Activated CD8-positive, alpha-beta memory T cell treated with anti-CD3 and anti-CD28 coated beads, Interleukin-2, amount 50 U/mL, for 1 hour (primary cell): ENCODE measurements around the gene RBM33.

ENCODE experiments used
- DNase-seq: peaks from one replicate; pipeline ENCODE4 v3.0.0-alpha.2; 2020; ENCODE audit errors: extremely low read depth

RBM33 gene

DNA sequence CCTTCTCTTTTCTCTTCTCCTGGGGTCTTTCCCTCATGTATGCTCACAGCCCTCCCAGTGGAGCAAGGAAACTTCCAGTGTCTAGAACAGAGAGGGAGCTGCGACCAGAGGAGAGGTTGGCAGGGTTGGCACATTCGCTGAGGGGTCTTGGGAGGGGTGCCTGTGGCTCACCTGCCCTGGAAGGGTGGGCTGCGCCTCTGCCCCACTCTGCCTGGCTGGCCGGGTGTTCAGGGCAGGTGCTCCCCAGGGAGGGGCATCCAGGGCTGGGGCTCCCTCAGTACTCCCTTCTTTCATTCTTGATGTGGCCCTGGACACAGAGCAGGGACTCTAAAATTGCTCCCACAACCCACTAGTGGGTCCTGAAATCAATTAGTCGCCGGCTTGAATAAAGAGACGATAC lies 150.9 kb downstream of the RBM33 start:
- no peak for DNase-seq

GRCh38 chr7:155795951-155796350 lies 151.5 kb downstream of the RBM33 start:
- no peak for DNase-seq

GRCh38 chr7:155796381-155797261 lies 152.2 kb downstream of the RBM33 start:
- no peak for DNase-seq

GRCh38 chr7:155797262-155798250 lies 153.1 kb downstream of the RBM33 start:
- DNase-seq = no peak

- DNase-seq = no peak
These were observed 154.4 kb downstream of the RBM33 start for GRCh38 chr7:155798673-155799439.

- DNase-seq = no peak
These were observed 155.1 kb downstream of the RBM33 start for GRCh38 chr7:155799514-155799913.

DNA sequence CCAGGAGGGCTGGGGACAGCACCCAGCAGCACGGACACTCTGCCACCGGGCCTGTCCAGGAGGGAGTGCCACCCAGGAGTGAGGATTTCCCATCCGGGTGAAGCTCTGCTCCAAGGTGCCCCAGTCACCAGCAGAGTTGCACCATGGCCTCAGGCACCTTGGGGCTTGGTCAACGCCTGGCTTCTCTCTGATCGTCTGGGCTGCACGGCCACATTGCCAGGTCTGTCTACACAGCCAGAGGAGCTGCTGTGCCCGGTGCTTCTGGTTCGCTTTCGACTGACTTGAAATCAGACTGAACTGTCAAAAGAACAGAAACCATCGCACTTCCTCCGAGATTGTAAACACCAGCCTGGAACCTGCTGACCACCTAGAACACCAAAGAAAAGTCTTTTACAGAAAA lies 155.8 kb downstream of the RBM33 start:
- DNase-seq = no peak

DNA sequence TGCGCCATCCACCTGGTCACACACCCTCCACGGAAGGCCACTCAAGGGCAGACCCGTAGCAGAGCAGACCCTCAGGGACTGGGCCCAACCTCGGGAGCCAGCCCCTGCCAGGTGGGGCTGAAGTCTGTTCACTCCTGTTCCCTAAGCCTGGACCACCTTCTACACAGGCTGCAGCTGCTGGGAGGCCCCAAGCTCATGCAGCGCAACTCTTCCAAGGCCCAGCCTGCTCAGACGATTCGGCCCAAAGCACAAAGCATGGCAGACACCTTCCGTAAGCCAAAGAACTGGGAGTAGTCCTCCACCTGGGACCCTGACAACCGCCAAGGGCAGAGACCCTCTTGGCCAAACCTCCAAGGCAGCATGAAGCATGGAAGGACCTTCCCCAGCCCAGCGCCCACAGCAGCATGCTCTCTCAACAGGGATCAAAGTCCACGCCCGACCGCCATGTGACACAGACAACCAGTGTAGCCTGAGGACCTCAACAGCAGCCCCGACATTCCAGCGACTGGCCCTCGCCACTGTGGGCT lies 156.3 kb downstream of the RBM33 start:
- no peak for DNase-seq

DNA sequence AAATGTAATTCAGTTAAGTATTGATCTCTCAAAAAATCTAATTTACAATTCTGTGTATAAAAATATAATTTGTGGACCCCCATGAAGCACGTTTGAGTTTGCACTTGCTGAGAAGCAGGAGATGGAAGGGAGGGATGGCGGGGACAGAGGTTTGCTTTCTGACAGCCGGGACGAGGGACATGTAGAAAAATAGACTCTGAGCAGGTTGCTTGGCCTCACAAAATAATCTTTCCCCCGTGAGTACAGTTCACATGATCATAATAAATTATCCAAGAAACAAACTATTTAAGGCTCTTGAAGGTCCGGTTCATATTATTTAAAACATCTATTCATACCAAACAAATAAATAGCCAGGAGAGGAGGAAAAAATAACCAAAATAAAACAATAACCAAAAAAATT lies 157.8 kb downstream of the RBM33 start:
- no peak for DNase-seq

DNA sequence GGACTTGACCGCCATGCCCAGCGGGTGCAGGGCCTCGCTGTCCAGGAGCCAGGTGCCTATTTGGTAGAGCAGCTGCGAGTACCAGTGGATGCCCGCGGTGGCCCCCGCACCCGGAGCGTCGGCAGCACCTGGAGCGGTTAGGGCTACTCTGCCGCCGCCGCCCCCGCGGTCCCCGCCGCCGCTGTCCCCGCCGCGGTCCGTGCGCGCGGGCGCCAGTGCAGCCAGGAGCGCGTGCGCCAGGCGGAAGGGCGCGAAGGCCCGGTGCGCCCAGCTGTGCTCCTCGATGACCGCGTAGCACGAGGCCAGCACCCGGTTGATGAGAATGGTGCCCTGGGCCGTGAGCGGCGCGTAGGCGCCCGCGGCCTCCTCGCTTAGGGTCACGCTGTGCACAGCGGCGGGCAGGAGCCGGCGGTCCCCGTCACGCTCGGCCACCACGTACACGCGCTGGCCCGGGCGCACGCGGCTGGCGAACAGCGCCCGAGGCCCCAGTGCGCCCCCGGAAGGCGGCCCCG lies 158.5 kb downstream of the RBM33 start:
- no peak for DNase-seq

GRCh38 chr7:155803418-155804376 lies 159.2 kb downstream of the RBM33 start:
- DNase-seq = no peak

DNA sequence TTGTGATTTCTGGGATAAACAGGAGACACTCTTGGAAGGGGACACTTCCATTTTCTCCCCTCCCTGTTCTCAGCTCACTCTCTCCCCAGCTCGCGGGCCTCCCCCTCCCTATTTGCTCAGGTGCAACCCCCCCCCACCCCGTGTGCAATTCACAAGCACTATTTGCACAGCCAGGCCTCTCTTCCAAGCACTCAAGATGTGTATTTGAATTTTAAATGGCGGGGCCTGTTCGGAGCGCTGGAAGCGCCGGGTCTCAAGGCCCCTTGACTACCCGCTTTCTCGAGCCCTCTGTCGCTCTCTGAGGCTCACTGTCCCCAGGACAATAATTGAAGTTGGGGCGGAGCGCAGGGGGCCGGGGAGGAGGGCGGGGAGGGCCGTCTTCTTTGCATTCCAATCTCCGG lies 160.0 kb downstream of the RBM33 start:
- no peak for DNase-seq

DNA sequence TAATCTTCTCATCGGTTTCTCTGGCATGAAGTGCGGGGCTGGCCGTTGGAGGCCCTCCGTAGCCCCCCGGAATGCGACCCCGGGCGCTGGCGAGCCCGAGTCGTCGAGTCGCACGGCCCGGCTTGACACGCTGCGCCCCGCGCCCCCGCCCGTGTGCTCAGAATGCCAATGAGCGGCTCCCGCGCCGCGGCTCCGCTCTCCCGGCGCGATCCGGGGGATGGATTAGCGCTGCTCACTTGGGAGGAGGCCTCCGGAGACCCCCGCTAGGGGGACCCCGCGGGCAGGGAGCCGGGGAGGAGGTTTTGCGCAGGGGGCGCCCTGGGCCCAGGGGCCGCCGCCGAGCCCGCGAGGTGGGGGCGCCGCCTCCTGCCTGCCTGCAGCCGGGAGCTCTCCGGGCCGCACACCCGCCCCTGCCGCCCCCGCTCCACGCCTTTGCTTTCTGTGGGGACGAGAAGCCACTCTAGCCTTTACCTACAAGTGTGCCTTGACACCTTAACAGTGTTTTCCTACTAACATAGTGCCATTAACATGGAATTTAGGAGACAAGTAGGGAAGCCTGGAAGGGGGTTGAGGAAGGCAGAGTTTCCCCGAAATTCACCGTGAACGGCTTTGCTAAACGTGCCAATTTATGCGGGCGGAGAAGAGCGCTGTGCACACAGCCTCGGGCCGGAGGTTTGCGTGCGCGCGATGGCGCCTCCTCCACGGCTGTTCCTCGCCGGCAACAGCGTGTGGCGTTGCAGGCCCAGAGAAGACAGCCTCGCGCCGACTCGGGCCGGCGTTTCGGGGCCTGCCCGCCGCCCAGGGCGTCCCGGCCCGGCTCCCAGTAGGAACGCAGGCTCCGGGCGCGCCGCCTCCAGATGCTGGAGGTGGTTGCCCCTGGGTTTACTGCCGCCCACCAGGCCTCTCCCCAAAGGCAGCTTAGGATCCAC lies 160.7 kb downstream of the RBM33 start:
- DNase-seq = no peak

- no peak for DNase-seq
These were observed 161.3 kb downstream of the RBM33 start for GRCh38 chr7:155805826-155806095.

- DNase-seq = no peak
These were observed 161.8 kb downstream of the RBM33 start for GRCh38 chr7:155806096-155806871.

- no peak for DNase-seq
These were observed 162.7 kb downstream of the RBM33 start for GRCh38 chr7:155807065-155807671.

DNA sequence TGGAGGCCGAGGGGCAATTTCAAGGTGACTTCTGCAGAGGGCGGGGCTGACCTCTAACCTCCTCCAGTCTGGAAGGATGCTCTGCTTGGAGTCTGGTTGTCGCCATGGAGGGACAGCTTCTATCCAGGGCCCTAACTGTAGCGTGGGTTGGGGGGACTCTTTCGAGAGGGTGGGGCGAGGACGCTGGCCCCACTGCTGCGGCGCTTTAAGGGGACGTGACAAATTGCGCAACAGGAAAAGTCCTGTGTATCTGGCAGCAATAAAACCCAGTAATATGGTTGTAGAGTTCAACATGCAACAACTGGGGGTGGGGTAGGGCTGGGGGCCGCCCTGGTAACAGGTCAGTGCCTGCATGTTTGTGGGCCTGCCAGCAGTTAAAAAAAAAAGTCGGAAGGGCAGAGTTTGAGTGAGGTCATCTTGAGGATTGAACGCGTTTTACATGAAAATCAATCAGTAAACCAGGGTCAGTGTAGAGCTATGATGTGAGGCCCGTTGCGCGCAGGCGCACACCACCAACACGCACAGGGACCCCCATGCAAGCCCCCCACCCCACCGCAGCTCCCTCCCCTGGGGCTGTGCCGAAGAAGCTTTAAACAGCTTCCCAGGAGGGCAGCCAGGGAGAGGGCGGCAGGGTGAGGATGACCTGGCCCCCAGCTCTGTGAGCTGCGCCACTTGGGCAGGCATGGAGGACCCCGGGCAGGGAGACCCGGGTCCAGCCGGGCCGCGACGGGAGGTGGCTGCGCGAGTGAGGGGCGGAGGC lies 163.5 kb downstream of the RBM33 start:
- no peak for DNase-seq
